HG03575 (cell line): ENCODE measurements around the gene KLK8.

Experiments
- ATAC-seq: cut with Tn5 transposase; IDR thresholded peaks from one replicate; pipeline ENCODE4 v1.9.1; 2021; ENCODE audit not compliant: unreplicated experiment, insufficient number of reproducible peaks, low FRiP score; ENCODE audit errors: extremely low read depth

KLK8 gene

GRCh38 chr19:50964266-50964665 lies 37.1 kb downstream of the KLK8 start:
- no peak for ATAC-seq

DNA sequence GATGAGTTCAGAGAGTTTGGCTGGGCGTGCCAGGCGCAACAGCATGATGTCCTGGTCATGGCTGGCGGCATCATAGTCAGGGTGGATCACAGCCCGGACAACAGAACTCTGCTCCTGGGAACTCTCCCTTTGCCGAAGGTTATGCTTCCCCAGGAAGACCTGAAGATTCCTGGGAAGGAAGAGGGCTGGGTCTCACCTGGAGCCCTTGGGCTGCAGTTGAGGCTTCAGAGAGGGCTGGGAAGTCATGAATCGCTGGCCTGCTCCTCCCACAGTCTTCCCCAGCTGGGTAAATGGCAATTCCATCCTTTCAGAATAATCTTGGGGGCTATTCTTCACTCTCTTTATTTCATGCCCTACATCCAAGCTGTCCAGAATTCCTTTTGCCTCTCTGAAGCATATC lies 38.0 kb downstream of the KLK8 start:
- ATAC-seq: no peak

- no peak for ATAC-seq
These were observed 39.2 kb downstream of the KLK8 start for GRCh38 chr19:50962245-50962644.

DNA sequence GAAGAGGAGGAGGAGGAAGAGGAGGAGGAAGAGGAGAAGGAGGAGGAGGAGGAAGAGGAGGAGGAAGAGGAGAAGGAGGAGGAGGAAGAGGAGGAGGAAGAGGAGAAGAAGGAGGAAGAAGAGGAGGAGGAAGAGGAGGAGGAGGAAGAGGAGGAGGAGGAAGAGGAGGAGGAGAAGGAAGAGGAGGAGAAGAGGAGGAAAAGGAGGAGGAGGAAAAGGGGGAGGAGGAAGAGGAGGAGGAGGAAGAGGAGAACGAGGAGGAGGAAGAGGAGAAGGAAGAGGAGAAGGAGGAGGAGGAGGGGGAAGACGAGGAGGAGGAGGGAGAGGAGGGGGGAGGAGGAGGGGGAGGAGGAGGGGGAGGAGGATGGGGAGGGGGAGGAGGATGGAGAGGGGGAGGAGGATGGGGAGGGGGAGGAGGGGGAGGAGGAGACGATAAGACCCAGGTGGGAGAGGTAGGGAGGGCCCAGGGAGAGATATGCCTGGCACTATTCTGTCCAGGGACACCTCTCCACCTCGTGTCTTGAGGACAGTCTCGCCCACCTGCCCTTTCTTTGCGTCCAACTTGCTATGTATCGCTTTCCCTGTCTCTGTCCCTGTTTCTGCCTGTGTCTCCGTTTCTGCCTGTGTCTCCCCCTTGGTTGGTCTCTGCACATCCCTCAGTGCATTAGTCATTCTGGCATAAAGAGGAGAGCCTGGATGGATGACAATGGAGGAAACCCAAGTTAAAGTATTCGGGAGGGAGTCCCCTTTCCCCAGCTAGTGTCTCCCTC lies 41.5 kb downstream of the KLK8 start:
- no peak for ATAC-seq

DNA sequence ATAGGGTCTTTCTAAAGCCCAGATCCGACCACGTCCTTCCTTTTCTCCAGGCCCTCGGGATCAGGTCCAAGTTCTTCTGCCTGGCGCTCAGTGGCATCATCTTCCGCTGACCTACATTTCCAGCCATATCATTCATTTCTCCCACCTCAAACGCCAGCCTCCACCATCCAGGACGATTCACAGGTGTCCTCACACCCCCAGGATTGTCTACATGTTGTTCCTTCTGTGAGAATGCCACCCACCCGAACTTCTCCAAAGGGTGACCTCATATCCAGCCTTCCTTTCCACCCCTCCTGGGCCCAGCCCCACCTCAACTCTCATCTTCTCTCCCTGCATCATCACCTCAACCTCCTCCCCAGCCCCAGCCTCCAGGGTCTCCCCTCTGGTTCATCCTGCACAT lies 43.8 kb downstream of the KLK8 start:
- ATAC-seq: no peak

DNA sequence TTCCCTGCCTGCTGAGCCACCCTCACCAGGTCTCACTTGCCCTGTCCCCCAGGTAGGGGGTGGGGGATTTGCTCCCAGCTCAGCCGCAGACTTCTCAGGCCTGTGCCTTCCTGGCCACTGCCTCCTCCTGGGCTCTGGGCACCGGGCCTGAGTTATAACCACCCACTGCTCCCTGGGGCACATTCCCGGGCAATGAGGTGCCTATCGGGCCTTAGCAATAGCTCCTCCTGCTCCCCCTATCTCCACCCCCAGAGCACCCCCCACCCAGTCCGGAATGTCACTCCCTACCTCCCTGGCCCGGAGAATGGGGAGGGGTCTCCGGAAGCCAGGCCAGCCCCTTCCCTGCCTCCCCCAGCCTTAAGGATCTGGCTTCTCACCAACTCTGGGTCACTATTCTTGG lies 48.5 kb downstream of the KLK8 start, which contains the start of gene KLK5:
KLK5 (minus strand) TSS at position 129 of the 400 bp plus-strand sequence. CDS start 381 bp downstream, outside the sequence.
- no peak for ATAC-seq

- ATAC-seq: no peak
These were observed 51.5 kb downstream of the KLK8 start for GRCh38 chr19:50949861-50950260.

- ATAC-seq: no peak
These were observed 54.3 kb downstream of the KLK8 start for GRCh38 chr19:50947123-50947522.
